Esophagus muscularis mucosa (tissue), 4 donors: ENCODE results near the gene CHST14. TPM values are rescaled to one million over a fixed set of nuclear protein-coding genes. Genes with fewer than 3 reads are reported as not detected.

Source experiments
- DNase-seq: peaks from one replicate; pipeline ENCODE4 v3.0.0-alpha.2; 2017; ENCODE audit errors: extremely low spot score
- H3K27ac ChIP-seq, 4 donors: fragments of 200-600 bp; sonication (generic); replicated peaks in 1 of 4; 1 replicate in 3 of 4; 2 replicates in 1 of 4; pipeline ENCODE4 v1.5.1; 2016 to 2019; ENCODE audit warnings: mild to moderate bottlenecking in 1 of 4
- H3K27me3 ChIP-seq, 4 donors: fragments of 200-600 bp; sonication (generic); one replicate each; pipeline versions ENCODE4 v1.5.1 to v1.6.0; 2016 to 2019
- H3K36me3 ChIP-seq, 4 donors: fragments of 200-600 bp; sonication (generic); one replicate each; pipeline ENCODE4 v1.5.1; 2016 to 2019
- H3K4me1 ChIP-seq, 4 donors: fragments of 200-600 bp; sonication (generic); one replicate each; pipeline ENCODE4 v1.5.1; 2016 to 2019
- H3K4me3 ChIP-seq, 4 donors: fragments of 200-600 bp; sonication (generic); 1 replicate in 2 of 4; 2 replicates in 2 of 4; pipeline ENCODE4 v1.5.1; 2016 to 2019; ENCODE audit warnings: mild to moderate bottlenecking in 4 of 4, moderate library complexity in 1 of 4
- H3K9me3 ChIP-seq, 4 donors: fragments of 200-600 bp; sonication (generic); 1 replicate in 3 of 4; 2 replicates in 1 of 4; pipeline ENCODE4 v1.5.1; 2016 to 2019
- CTCF ChIP-seq, 3 experiments: fragments of 200-600 bp in 2 of 3; fragments of 450-650 bp in 1 of 3; sonication (generic) in 2 of 3; IDR thresholded peaks; one replicate each; pipeline ENCODE4 v1.5.1; 2017 to 2019; ENCODE audit warnings: antibody characterized with exemption in 3 of 3, mild to moderate bottlenecking in 2 of 3, moderate library complexity in 1 of 3
- EP300 ChIP-seq: sonication (generic); formaldehyde crosslinking; IDR thresholded peaks from one replicate; pipeline ENCODE4 v1.6.1; 2017; ENCODE audit warnings: antibody characterized with exemption
- POLR2A ChIP-seq: fragments of 450-650 bp; IDR thresholded peaks from one replicate; pipeline ENCODE4 v1.6.1; 2017; ENCODE audit warnings: antibody characterized with exemption, moderate library complexity, mild to moderate bottlenecking, low read depth
- POLR2AphosphoS5 ChIP-seq, 2 donors: sonication (generic); formaldehyde crosslinking; IDR thresholded peaks; one replicate each; pipeline ENCODE4 v1.6.1; 2017; ENCODE audit warnings: antibody characterized with exemption in 2 of 2
- WGBS: methylation state at CpG from one replicate; pipeline ENCODE4 v1.1.5; 2018; 5-methylcytosine and 5-hydroxymethylcytosine counted together
- intact Hi-C: fragments of 100-400 bp; cut with DNase I; formaldehyde crosslinking; loops from one replicate; pipeline ENCODE4 v1.15.1; 2023
- total RNA-seq, 4 donors: library from RNA; depleted of rRNA; stranded (reverse); fragments of >200 nt; gene quantifications; one replicate each; pipeline versions ENCODE4 v1.1.0 to v1.2.1, GENCODE V29; 2016

Gene CHST14
- total RNA-seq, 4 donors from 2014 or later = 7.9 to 16.6 (median 12.5) TPM

- H3K4me3 ChIP-seq = no peak overlapping the region
- 80% methylated on average over 34 of the region's 47 CpGs for WGBS
- H3K4me1 ChIP-seq = no peaks in the 10 kb centered on the region
- no peak for DNase-seq
- no peaks in the 10 kb centered on the region for H3K27me3 ChIP-seq
- no peaks in the 10 kb centered on the region for H3K9me3 ChIP-seq
- H3K27ac ChIP-seq = no peak overlapping the region
- intact Hi-C loops = no loop called here
- TF ChIP-seq CTCF (IDR thresholded peaks at IDR 0.05) (no peak), POLR2AphosphoS5 (IDR thresholded peaks at IDR 0.05) (no peak), POLR2A (no peak), EP300 (no peak)
- H3K36me3 ChIP-seq = no peaks in the 10 kb centered on the region
These were observed 18.7 kb downstream of the CHST14 start for GRCh38 chr15:40489274-40490175.

GRCh38 chr15:40493089-40493840 lies 22.5 kb downstream of the CHST14 start:
- WGBS = 84% methylated on average over 8 of the region's 8 CpGs
- intact Hi-C loops = no loop called here
- TF ChIP-seq CTCF (IDR thresholded peaks at IDR 0.05) (no peak), EP300 (no peak), POLR2A (no peak)
- no peaks in the 10 kb centered on the region for H3K9me3 ChIP-seq
- H3K36me3 ChIP-seq = no peaks in the 10 kb centered on the region
- H3K27me3 ChIP-seq = no peaks in the 10 kb centered on the region
- H3K4me3 ChIP-seq = no peak overlapping the region
- no peak overlapping the region for H3K27ac ChIP-seq
- no peaks in the 10 kb centered on the region for H3K4me1 ChIP-seq
- DNase-seq = no peak

GRCh38 chr15:40495516-40495915 lies 24.7 kb downstream of the CHST14 start:
- no peaks in the 10 kb centered on the region for H3K4me1 ChIP-seq
- WGBS = 92% methylated on average over 2 of the region's 2 CpGs
- H3K27me3 ChIP-seq = peaks cover 0 to 10% (median 0%) of the 10 kb centered on the region in 4 donors
- H3K27ac ChIP-seq = no peak overlapping the region
- no peaks in the 10 kb centered on the region for H3K9me3 ChIP-seq
- intact Hi-C loops = no loop called here
- H3K4me3 ChIP-seq = no peak overlapping the region
- TF ChIP-seq EP300 = no peak
- TF ChIP-seq CTCF (IDR thresholded peaks at IDR 0.05) = no peak
- no peak for TF ChIP-seq POLR2A
- no peak for TF ChIP-seq POLR2AphosphoS5 (IDR thresholded peaks at IDR 0.05)
- no peaks in the 10 kb centered on the region for H3K36me3 ChIP-seq
- DNase-seq = no peak

- no peak overlapping the region for H3K27ac ChIP-seq
- WGBS = 69% methylated on average over 5 of the region's 5 CpGs
- TF ChIP-seq EP300 = no peak
- TF ChIP-seq POLR2AphosphoS5 (IDR thresholded peaks at IDR 0.05) = no peak
- TF ChIP-seq POLR2A = no peak
- no peaks in the 10 kb centered on the region for H3K9me3 ChIP-seq
- intact Hi-C loops = no loop called here
- DNase-seq = no peak
- peaks cover 0 to 10% (median 0%) of the 10 kb centered on the region in 4 donors for H3K27me3 ChIP-seq
- H3K4me3 ChIP-seq = no peak overlapping the region
- H3K36me3 ChIP-seq = no peaks in the 10 kb centered on the region
- H3K4me1 ChIP-seq = no peaks in the 10 kb centered on the region
These were observed 27.6 kb downstream of the CHST14 start for GRCh38 chr15:40498418-40498817.

- no peak overlapping the region for H3K4me3 ChIP-seq
- H3K36me3 ChIP-seq = no peaks in the 10 kb centered on the region
- intact Hi-C loops = no loop called here
- peaks cover 0 to 10% (median 0%) of the 10 kb centered on the region in 4 donors for H3K27me3 ChIP-seq
- 85% methylated on average over 4 of the region's 4 CpGs for WGBS
- H3K27ac ChIP-seq = no peak overlapping the region
- DNase-seq = no peak
- H3K9me3 ChIP-seq = no peaks in the 10 kb centered on the region
- TF ChIP-seq POLR2A (no peak), CTCF (IDR thresholded peaks at IDR 0.05) (no peak), POLR2AphosphoS5 (IDR thresholded peaks at IDR 0.05) (no peak), EP300 (no peak)
- no peaks in the 10 kb centered on the region for H3K4me1 ChIP-seq
These were observed 28.1 kb downstream of the CHST14 start for GRCh38 chr15:40498891-40499290.
